SK-N-SH treated with all-trans-retinoic acid at 6 μM for 48 hours (cell line): ENCODE results near the gene RLN3.
"Not testable (repeated sequence)": the region's sequence is repeated elsewhere in the genome, so short reads cannot be mapped to it uniquely, and the experiment has no call there.

Experiments
- ATAC-seq: fragments of 200-7000 bp; cut with Tn5 transposase; 3 replicates; pipeline ENCODE4 v1.9.1; 2020; ENCODE audit warnings: mild to moderate bottlenecking, moderate library complexity
- ARNTL ChIP-seq: fragments of 450-650 bp; formaldehyde crosslinking; IDR thresholded peaks from 2 replicates; pipeline ENCODE4 v1.5.0; 2020; ENCODE audit warnings: low read depth, mild to moderate bottlenecking, moderate library complexity, borderline replicate concordance
- BACH2 ChIP-seq: fragments of 250-450 bp; sonication (Bioruptor Pico); IDR thresholded peaks from 2 replicates; pipeline ENCODE4 v1.9.0; 2021; ENCODE audit warnings: mild to moderate bottlenecking, borderline replicate concordance
- CSDC2 ChIP-seq: fragments of 250-450 bp; sonication (Bioruptor Pico); IDR thresholded peaks from 2 replicates; pipeline ENCODE4 v1.5.0; 2020; ENCODE audit warnings: mild to moderate bottlenecking, moderate library complexity
- ESRRG ChIP-seq: fragments of 250-450 bp; sonication (Bioruptor Pico); IDR thresholded peaks from 2 replicates; pipeline ENCODE4 v1.6.1; 2021; ENCODE audit warnings: mild to moderate bottlenecking
- ISL1 ChIP-seq: fragments of 250-450 bp; sonication (Bioruptor Pico); IDR thresholded peaks from 2 replicates; pipeline ENCODE4 v2.1.2; 2022; ENCODE audit warnings: mild to moderate bottlenecking, moderate library complexity
- PPARA ChIP-seq: fragments of 250-450 bp; sonication (Bioruptor Pico); IDR thresholded peaks from 2 replicates; pipeline ENCODE4 v1.5.0; 2020; ENCODE audit warnings: mild to moderate bottlenecking, borderline replicate concordance
- RARB ChIP-seq: fragments of 250-450 bp; sonication (Bioruptor Pico); IDR thresholded peaks from 2 replicates; pipeline ENCODE4 v1.8.0; 2021; ENCODE audit warnings: mild to moderate bottlenecking, moderate library complexity
- SNAI2 ChIP-seq: fragments of 250-450 bp; sonication (Bioruptor Pico); IDR thresholded peaks from 2 replicates; pipeline ENCODE4 v1.5.0; 2020; ENCODE audit warnings: mild to moderate bottlenecking, moderate library complexity
- TCF4 ChIP-seq: fragments of 250-450 bp; sonication (Bioruptor Pico); IDR thresholded peaks from 2 replicates; pipeline ENCODE4 v1.8.0; 2021; ENCODE audit warnings: mild to moderate bottlenecking, moderate library complexity, borderline replicate concordance
- TOX ChIP-seq: fragments of 250-450 bp; sonication (Bioruptor Pico); IDR thresholded peaks from 2 replicates; pipeline ENCODE4 v1.8.0; 2021; ENCODE audit warnings: mild to moderate bottlenecking, moderate library complexity, borderline replicate concordance
- ZC3H10 ChIP-seq: fragments of 250-450 bp; sonication (Bioruptor Pico); IDR thresholded peaks from 2 replicates; pipeline ENCODE4 v1.5.1; 2021; ENCODE audit warnings: mild to moderate bottlenecking, moderate library complexity
- ZFP3 ChIP-seq: fragments of 250-450 bp; sonication (Bioruptor Pico); IDR thresholded peaks from 2 replicates; pipeline ENCODE4 v1.5.0; 2020; ENCODE audit warnings: mild to moderate bottlenecking, moderate library complexity
- ZFP30 ChIP-seq: fragments of 450-650 bp; formaldehyde crosslinking; IDR thresholded peaks from 2 replicates; pipeline ENCODE4 v1.5.0; 2022; ENCODE audit warnings: mild to moderate bottlenecking, moderate library complexity
- ZNF565 ChIP-seq: fragments of 450-650 bp; formaldehyde crosslinking; conservative IDR thresholded peaks from 2 replicates; pipeline ENCODE4 v1.5.0; 2020; ENCODE audit warnings: low read depth, mild to moderate bottlenecking, moderate library complexity
- TF ChIP-seq, protein P1 (sequence below): fragments of 250-450 bp; sonication (Bioruptor Pico); IDR thresholded peaks from 2 replicates; pipeline ENCODE4 v1.5.0; 2020; ENCODE audit warnings: mild to moderate bottlenecking, moderate library complexity
- TF ChIP-seq, protein P2 (sequence below): fragments of 250-450 bp; sonication (Bioruptor Pico); IDR thresholded peaks from 2 replicates; pipeline ENCODE4 v1.8.0; 2020; ENCODE audit warnings: mild to moderate bottlenecking, moderate library complexity, borderline replicate concordance

The RLN3 gene

DNA sequence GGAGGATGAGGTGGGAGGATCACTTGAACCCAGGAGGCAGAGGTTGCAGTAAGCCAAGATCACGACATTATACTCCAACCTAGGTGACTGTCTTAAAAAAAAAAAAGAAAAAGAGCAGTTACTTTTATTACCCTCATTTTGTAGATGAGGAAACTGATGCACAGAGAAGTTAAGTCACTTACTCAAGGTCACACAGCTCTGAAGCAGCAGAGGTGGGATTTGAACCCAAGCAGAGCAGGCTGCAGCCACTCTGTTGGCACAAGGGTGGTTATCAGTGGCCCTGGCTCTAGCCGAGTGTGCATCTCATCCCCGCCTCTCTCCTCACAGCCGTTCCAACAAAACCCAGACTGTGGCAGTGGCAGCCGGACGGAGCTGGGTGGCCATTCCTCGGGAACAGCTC, 11.2 kb downstream of the RLN3 start (continued):
- TF ChIP-seq, protein P1, sequence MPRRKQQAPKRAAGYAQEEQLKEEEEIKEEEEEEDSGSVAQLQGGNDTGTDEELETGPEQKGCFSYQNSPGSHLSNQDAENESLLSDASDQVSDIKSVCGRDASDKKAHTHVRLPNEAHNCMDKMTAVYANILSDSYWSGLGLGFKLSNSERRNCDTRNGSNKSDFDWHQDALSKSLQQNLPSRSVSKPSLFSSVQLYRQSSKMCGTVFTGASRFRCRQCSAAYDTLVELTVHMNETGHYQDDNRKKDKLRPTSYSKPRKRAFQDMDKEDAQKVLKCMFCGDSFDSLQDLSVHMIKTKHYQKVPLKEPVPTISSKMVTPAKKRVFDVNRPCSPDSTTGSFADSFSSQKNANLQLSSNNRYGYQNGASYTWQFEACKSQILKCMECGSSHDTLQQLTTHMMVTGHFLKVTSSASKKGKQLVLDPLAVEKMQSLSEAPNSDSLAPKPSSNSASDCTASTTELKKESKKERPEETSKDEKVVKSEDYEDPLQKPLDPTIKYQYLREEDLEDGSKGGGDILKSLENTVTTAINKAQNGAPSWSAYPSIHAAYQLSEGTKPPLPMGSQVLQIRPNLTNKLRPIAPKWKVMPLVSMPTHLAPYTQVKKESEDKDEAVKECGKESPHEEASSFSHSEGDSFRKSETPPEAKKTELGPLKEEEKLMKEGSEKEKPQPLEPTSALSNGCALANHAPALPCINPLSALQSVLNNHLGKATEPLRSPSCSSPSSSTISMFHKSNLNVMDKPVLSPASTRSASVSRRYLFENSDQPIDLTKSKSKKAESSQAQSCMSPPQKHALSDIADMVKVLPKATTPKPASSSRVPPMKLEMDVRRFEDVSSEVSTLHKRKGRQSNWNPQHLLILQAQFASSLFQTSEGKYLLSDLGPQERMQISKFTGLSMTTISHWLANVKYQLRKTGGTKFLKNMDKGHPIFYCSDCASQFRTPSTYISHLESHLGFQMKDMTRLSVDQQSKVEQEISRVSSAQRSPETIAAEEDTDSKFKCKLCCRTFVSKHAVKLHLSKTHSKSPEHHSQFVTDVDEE (CRISPR knock-in tag) = no peak
- no peak for TF ChIP-seq BACH2 (CRISPR knock-in tag)
- TF ChIP-seq ZNF565 = no peak
- TF ChIP-seq, protein P2, sequence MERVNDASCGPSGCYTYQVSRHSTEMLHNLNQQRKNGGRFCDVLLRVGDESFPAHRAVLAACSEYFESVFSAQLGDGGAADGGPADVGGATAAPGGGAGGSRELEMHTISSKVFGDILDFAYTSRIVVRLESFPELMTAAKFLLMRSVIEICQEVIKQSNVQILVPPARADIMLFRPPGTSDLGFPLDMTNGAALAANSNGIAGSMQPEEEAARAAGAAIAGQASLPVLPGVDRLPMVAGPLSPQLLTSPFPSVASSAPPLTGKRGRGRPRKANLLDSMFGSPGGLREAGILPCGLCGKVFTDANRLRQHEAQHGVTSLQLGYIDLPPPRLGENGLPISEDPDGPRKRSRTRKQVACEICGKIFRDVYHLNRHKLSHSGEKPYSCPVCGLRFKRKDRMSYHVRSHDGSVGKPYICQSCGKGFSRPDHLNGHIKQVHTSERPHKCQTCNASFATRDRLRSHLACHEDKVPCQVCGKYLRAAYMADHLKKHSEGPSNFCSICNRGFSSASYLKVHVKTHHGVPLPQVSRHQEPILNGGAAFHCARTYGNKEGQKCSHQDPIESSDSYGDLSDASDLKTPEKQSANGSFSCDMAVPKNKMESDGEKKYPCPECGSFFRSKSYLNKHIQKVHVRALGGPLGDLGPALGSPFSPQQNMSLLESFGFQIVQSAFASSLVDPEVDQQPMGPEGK (CRISPR knock-in tag) = no peak

DNA sequence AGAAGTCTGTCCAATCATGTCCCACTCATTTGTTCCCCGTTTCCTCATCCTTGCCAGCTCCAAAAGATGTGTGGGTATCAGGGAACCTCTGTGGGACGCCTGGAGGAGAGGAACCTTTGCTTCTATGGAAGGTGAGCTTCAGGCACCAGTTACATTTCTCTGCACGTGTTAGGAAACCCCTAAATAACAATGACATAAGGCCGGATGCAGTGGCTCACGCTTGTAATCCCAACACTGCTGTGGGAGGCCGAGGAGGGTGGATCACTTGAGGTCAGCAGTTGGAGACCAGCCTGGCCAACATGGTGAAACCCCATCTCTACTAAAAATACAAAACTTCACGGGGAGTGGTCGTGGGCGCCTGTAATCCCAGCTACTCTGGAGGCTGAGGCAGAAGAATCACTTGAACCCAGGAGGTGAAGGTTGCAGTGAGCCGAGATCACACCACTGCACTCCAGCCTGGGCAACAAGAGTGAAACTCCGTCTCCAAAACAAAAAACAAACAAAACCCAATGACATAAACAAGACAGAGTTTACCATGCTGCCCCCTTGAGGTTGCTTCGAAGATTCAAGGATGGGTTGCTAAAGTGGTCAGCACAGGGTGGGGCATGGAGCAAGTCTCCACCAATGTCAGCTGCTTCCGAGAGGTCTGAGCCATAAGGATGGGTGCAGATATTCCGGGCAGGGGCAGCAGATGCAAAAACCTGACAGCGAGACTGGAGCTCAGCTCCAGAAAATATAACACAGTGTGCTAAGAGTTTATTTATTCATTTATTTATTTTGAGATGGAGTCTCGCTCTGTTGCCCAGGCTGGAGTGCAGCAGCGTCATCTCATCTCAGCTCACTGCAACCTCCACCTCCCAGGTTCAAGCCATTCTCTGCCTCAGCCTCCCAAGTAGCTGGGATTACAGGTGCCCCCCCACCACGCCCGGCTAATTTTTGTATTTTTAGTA, 15.0 kb downstream of the RLN3 start:
- peak; percentile 97 for ATAC-seq

DNA sequence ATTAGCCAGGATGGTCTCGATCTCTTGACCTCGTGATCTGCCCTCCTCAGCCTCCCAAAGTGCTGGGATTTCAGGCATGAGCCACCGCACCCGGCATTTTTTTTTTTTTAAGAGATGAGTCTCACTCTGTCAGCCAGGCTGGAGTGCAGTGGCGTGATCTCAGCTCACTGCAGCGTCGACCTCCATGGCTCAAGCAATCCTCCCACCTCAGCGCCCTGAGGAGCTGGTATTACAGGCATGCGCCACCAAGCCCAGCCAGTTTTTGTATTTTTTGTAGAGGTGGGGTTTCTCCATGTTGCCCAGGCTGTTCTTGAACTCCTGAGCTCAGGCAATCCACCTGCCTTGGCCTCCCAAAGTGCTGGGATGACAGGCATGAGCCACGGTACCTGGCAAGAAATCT, 19.9 kb downstream of the RLN3 start:
- ATAC-seq = not testable (repeated sequence)

DNA sequence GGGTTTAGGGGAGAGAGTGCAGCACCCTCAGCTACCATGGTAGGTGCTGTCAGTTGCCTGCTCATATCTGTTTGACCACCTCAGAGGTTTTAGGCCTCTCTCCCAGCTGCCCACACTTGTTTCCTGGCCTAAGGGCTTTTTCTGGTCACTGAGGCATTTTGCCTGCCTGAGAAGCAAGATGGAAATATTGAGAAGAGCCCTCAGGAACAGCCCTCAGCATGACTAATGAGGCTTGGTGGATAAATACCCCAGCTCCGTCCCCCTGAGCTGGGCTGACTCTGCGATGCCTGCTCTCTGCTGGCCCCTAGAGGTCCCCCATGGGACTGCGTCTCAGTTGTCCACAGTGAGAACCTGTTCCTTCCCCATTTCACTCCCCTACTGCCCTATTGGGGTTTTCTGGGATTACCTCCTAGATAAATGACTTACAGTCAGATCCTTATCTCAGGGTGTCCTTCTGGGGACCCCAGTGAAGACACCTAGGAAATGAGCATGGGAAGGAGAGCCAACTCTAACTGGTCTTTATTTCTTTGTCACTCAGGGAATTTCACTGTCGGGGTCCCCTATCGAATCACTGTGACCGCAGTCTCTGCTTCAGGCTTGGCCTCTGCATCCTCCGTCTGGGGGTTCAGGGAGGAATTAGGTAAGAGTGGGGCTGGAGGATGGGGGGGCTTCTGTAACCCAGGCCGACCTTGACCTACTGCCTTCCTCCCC, 20.6 kb downstream of the RLN3 start:
- TF ChIP-seq, protein P1 (CRISPR knock-in tag) = no peak
- TF ChIP-seq ZC3H10 (CRISPR knock-in tag) = no peak
- TF ChIP-seq, protein P2 (CRISPR knock-in tag) = no peak
- TF ChIP-seq RARB = no peak
- TF ChIP-seq ARNTL (CRISPR knock-in tag) = no peak
- no peak for TF ChIP-seq ZNF565
- peak; percentile 58; the same call in 2 of the 3 replicates for ATAC-seq

DNA sequence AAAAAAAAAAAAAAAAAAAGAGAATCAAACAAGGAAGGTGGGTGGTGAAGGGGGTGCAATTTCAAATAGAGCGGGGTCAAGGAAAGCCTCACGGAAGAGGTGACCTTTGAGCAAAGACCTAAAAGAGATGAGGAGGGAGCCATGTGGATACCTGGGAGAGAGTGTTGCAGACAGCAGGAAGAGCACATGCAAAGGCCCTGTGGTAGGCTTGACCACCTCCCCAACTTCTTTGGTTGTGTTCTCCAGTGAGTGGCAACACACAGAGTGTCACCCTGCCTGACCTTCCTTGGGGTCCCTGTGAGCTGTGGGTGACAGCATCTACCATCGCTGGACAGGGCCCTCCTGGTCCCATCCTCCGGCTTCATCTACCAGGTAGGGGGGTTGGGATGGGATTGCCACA, 22.6 kb downstream of the RLN3 start:
- no peak for ATAC-seq
- no peak for TF ChIP-seq BACH2 (CRISPR knock-in tag)
- TF ChIP-seq SNAI2 (CRISPR knock-in tag) = no peak
- no peak for TF ChIP-seq TOX
- no peak for TF ChIP-seq PPARA (CRISPR knock-in tag)
- TF ChIP-seq ZFP3 (CRISPR knock-in tag) = no peak
- TF ChIP-seq ZFP30 (CRISPR knock-in tag) = no peak
- no peak for TF ChIP-seq TCF4
- TF ChIP-seq, protein P1 (CRISPR knock-in tag) = no peak
- TF ChIP-seq, protein P2 (CRISPR knock-in tag) = no peak
- TF ChIP-seq CSDC2 (CRISPR knock-in tag) = no peak
- no peak for TF ChIP-seq ZC3H10 (CRISPR knock-in tag)
- no peak for TF ChIP-seq ARNTL (CRISPR knock-in tag)
- no peak for TF ChIP-seq ISL1 (CRISPR knock-in tag)
- no peak for TF ChIP-seq ZNF565
- no peak for TF ChIP-seq ESRRG (CRISPR knock-in tag)
